LHCN-M2 (cell line): ENCODE results near the gene ERVFRD-1. TPM values are rescaled to one million over a fixed set of nuclear protein-coding genes. Genes with fewer than 3 reads are reported as not detected.

Source experiments
- DNase-seq: peaks from one replicate; pipeline ENCODE4 v3.0.0-alpha.2; 2012; ENCODE audit warnings: low read depth
- total RNA-seq: library from RNA; depleted of rRNA; stranded (reverse); fragments of >200 nt; gene quantifications from 2 replicates; pipeline ENCODE4 v1.2.3, GENCODE V29; 2014; rRNA removed

The ERVFRD-1 gene
- total RNA-seq, 1 experiment from 2014 or later = not detected

- DNase-seq = no peak
Observed at GRCh38 chr6:11053307-11053706, 58.2 kb downstream of the ERVFRD-1 start.

Other genes with a start within 250 kb of the ERVFRD-1 start
- not detected in 2 replicates for gene GCM2, start 229.7 kb downstream of the ERVFRD-1 start, total RNA-seq
- gene SYCP2L, start 224.7 kb downstream of the ERVFRD-1 start, total RNA-seq = 0.06 TPM in 1 of 2 replicates, not detected in the other
- 0.06 TPM in 1 of 2 replicates, not detected in the other for gene ELOVL2, start 67.4 kb downstream of the ERVFRD-1 start, total RNA-seq
- gene SMIM13, start 17.9 kb downstream of the ERVFRD-1 start, total RNA-seq = 9.4 and 11.4 TPM in 2 replicates
- gene NEDD9, start 120.9 kb upstream of the ERVFRD-1 start, total RNA-seq = 6.3 and 10.6 TPM in 2 replicates